Gastroesophageal sphincter (tissue), 3 donors: ENCODE data around the gene SIX3.

ENCODE experiments used
- CTCF ChIP-seq, 4 experiments: fragments of 200-600 bp in 2 of 4; fragments of 450-650 bp in 2 of 4; sonication (generic) in 1 of 4; IDR thresholded peaks; one replicate each; pipeline ENCODE4 v1.5.1; 2017 to 2019; ENCODE audit warnings: antibody characterized with exemption in 4 of 4, mild to moderate bottlenecking in 2 of 4, moderate library complexity in 2 of 4
- POLR2AphosphoS5 ChIP-seq: sonication (generic); formaldehyde crosslinking; IDR thresholded peaks from one replicate; pipeline ENCODE4 v1.6.1; 2017; ENCODE audit warnings: antibody characterized with exemption

- TF ChIP-seq POLR2AphosphoS5 (no peak), CTCF (IDR thresholded peaks at IDR 0.05) (no peak)
Measured at GRCh38 chr2:44951124-44951523, 9.6 kb downstream of the SIX3 start.
